ENCODE measurements around the gene SETBP1. TPM values are rescaled to one million over a fixed set of nuclear protein-coding genes. Genes with fewer than 3 reads are reported as not detected.

Gene SETBP1
- total and polyA plus RNA-seq, 2 of the 4 experiments (the other 2 are of a cell fraction), result 0.19 to 0.36 TPM

DNA sequence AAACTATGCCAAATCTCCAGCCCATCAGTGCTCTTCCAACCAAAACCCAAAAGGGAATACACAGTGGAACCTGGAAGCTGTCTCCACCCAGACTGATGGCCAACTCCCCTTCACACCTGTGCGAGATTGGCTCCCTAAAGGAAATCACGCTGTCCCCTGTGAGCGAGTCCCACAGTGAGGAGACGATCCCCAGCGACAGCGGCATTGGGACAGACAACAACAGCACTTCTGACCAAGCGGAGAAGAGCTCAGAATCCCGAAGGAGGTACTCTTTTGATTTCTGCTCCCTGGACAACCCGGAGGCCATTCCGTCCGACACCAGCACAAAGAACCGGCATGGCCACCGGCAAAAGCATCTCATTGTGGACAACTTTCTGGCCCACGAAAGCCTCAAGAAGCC, 271.1 kb downstream of the SETBP1 start:
- no peak overlapping the region for H2BK120ac ChIP-seq (ENCODE audit: low read depth, low read length)
- POLR2A ChIA-PET (ENCODE audit: unreplicated experiment), result no interaction called here
- H3K23ac ChIP-seq (ENCODE audit: low read depth, low read length), result no peak overlapping the region
- no peaks in the 10 kb centered on the region for H3K36me3 ChIP-seq (ENCODE audit: control insufficient read depth, insufficient read depth, low read length)
- H3K9me1 ChIP-seq (ENCODE audit: insufficient read depth, low read length), result no peaks in the 10 kb centered on the region
- ATAC-seq (ENCODE audit: low read depth), result no peak
- H3K4me1 ChIP-seq (ENCODE audit: control insufficient read depth, insufficient read depth, low read length), result no peaks in the 10 kb centered on the region
- TF ChIP-seq MXI1 (IDR thresholded peaks at IDR 0.05; ENCODE audit: borderline replicate concordance, low read depth, low read length), result no peak
- TF ChIP-seq, protein P1, sequence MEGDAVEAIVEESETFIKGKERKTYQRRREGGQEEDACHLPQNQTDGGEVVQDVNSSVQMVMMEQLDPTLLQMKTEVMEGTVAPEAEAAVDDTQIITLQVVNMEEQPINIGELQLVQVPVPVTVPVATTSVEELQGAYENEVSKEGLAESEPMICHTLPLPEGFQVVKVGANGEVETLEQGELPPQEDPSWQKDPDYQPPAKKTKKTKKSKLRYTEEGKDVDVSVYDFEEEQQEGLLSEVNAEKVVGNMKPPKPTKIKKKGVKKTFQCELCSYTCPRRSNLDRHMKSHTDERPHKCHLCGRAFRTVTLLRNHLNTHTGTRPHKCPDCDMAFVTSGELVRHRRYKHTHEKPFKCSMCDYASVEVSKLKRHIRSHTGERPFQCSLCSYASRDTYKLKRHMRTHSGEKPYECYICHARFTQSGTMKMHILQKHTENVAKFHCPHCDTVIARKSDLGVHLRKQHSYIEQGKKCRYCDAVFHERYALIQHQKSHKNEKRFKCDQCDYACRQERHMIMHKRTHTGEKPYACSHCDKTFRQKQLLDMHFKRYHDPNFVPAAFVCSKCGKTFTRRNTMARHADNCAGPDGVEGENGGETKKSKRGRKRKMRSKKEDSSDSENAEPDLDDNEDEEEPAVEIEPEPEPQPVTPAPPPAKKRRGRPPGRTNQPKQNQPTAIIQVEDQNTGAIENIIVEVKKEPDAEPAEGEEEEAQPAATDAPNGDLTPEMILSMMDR (conservative IDR thresholded peaks at IDR 0.05; ENCODE audit: low read depth, low read length), result no peak
- TF ChIP-seq RCOR1 (IDR thresholded peaks at IDR 0.05; ENCODE audit: insufficient replicate concordance, low read length), result no peak
- TF ChIP-seq NFE2L2 (IDR thresholded peaks at IDR 0.05; ENCODE audit: low read depth, low read length), result no peak
- TF ChIP-seq SMC3 (IDR thresholded peaks at IDR 0.05; ENCODE audit: low read depth, low read length), result no peak
- no peak for TF ChIP-seq MAFK (IDR thresholded peaks at IDR 0.05; ENCODE audit: low read depth, low read length)
- TF ChIP-seq POLR2A (IDR thresholded peaks at IDR 0.05; ENCODE audit: low read depth, low read length), result no peak
- TF ChIP-seq RAD21 (IDR thresholded peaks at IDR 0.05; ENCODE audit: low read length), result no peak
- no peak for TF ChIP-seq MAZ (IDR thresholded peaks at IDR 0.05; ENCODE audit: borderline replicate concordance, low read depth, low read length)
- TF ChIP-seq CEBPB (IDR thresholded peaks at IDR 0.05; ENCODE audit: low read depth, low read length), result no peak
- no peak for TF ChIP-seq BHLHE40 (IDR thresholded peaks at IDR 0.05; ENCODE audit: low read depth, low read length)
- TF ChIP-seq CHD1 (IDR thresholded peaks at IDR 0.05; ENCODE audit: low read depth, low read length), result no peak
- TF ChIP-seq, protein P2, sequence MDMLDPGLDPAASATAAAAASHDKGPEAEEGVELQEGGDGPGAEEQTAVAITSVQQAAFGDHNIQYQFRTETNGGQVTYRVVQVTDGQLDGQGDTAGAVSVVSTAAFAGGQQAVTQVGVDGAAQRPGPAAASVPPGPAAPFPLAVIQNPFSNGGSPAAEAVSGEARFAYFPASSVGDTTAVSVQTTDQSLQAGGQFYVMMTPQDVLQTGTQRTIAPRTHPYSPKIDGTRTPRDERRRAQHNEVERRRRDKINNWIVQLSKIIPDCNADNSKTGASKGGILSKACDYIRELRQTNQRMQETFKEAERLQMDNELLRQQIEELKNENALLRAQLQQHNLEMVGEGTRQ (IDR thresholded peaks at IDR 0.05; ENCODE audit: low read depth, low read length), result no peak
- TF ChIP-seq, protein P3, sequence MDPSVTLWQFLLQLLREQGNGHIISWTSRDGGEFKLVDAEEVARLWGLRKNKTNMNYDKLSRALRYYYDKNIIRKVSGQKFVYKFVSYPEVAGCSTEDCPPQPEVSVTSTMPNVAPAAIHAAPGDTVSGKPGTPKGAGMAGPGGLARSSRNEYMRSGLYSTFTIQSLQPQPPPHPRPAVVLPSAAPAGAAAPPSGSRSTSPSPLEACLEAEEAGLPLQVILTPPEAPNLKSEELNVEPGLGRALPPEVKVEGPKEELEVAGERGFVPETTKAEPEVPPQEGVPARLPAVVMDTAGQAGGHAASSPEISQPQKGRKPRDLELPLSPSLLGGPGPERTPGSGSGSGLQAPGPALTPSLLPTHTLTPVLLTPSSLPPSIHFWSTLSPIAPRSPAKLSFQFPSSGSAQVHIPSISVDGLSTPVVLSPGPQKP (IDR thresholded peaks at IDR 0.05; ENCODE audit: borderline replicate concordance, low read depth, low read length), result no peak
- TF ChIP-seq RFX5 (IDR thresholded peaks at IDR 0.05; ENCODE audit: low read depth, low read length), result no peak
- TF ChIP-seq FOS (IDR thresholded peaks at IDR 0.05; ENCODE audit: low read depth, low read length), result no peak
- no peak overlapping the region for H4K5ac ChIP-seq (ENCODE audit: low read depth, low read length)
- H3K79me1 ChIP-seq (ENCODE audit: low read depth in 1 of 2, low read length in 2 of 2), result no peaks in the 10 kb centered on the region
- H3K9ac ChIP-seq (ENCODE audit: low read depth, low read length), result no peak overlapping the region
- H2BK20ac ChIP-seq (ENCODE audit: low read depth, low read length), result no peak overlapping the region
- H2AFZ ChIP-seq (replicated peaks; ENCODE audit: low read length, poor library complexity), result no peak overlapping the region
- no peak overlapping the region for H3K56ac ChIP-seq (ENCODE audit: extremely low read depth, insufficient read depth, low read length)
- no peak overlapping the region for H2AK5ac ChIP-seq (ENCODE audit: low read depth, low read length)
- no peak overlapping the region for H3K27ac ChIP-seq (ENCODE audit: insufficient read depth, low read length)
- dilution Hi-C loops (cut with HindIII; ENCODE audit: low sequenced_read_pairs, unreplicated experiment), result no loop called here
- no peak overlapping the region for H4K91ac ChIP-seq (ENCODE audit: insufficient read depth, low read depth, low read length)
- DNase-seq, result no peak
- no peaks in the 10 kb centered on the region for H3K9me3 ChIP-seq (ENCODE audit: control insufficient read depth, insufficient read depth, low read length)
- H4K8ac ChIP-seq (ENCODE audit: low read depth in 2 of 2, low read length in 2 of 2), result no peak overlapping the region
- H3K4me2 ChIP-seq (ENCODE audit: low read depth, low read length), result no peak overlapping the region
- no peak overlapping the region for H2AK9ac ChIP-seq (replicated peaks; ENCODE audit: low read depth, low read length, poor library complexity)
- no TSS peak for BruUV-seq (replicated peaks)
- in situ Hi-C loops (cut with MboI; ENCODE audit: low sequenced_read_pairs), result no loop called here
- H2BK15ac ChIP-seq (ENCODE audit: low read depth, low read length), result no peak overlapping the region
- no peak overlapping the region for H2BK5ac ChIP-seq (ENCODE audit: low read depth, low read length, poor library complexity, severe bottlenecking)
- intact Hi-C loops (cut with micrococcal nuclease), result no loop called here
- no peaks in the 10 kb centered on the region for H3K27me3 ChIP-seq (ENCODE audit: control insufficient read depth, insufficient read depth, low read length)
- H3K4ac ChIP-seq (ENCODE audit: low read depth, low read length), result no peak overlapping the region
- 98% methylated on average over 12 of the region's 14 CpGs; no CpG with 5 or more reads in 1 of the 2 experiments for WGBS, 2 experiments (ENCODE audit: extremely low coverage in 2 of 2, insufficient read length in 1 of 2)
- no peak overlapping the region for H3K4me3 ChIP-seq (ENCODE audit: insufficient read depth, low read depth, low read length)
- no peaks in the 10 kb centered on the region for H4K20me1 ChIP-seq (ENCODE audit: insufficient read depth, low read length)
- H3K14ac ChIP-seq (replicated peaks; ENCODE audit: low read depth, low read length), result no peak overlapping the region
- no peak overlapping the region for H3K18ac ChIP-seq (ENCODE audit: low read depth, low read length)
- CTCF ChIA-PET, result no interaction called here

Data from IMR-90 (cell line).